RWPE2 (cell line): Measurements from ENCODE around the gene STX2.

Experiments used
- ATAC-seq: fragments of 200-7000 bp; cut with Tn5 transposase; 3 replicates; pipeline ENCODE4 v1.9.1; 2021; ENCODE audit warnings: low read depth
- DNase-seq: peaks from one replicate; pipeline ENCODE4 v3.0.0-alpha.2; 2020; ENCODE audit warnings: low spot score
- H3K27ac ChIP-seq: fragments of 450-650 bp; 2 replicates; pipeline ENCODE4 v1.5.1; 2017; ENCODE audit warnings: mild to moderate bottlenecking; ENCODE audit not compliant: poor library complexity, severe bottlenecking
- H3K27me3 ChIP-seq: fragments of 250-450 bp; sonication (Bioruptor Pico); 2 replicates; pipeline ENCODE4 v1.5.1; 2021; ENCODE audit warnings: mild to moderate bottlenecking, moderate library complexity; ENCODE audit not compliant: insufficient read depth, poor library complexity, severe bottlenecking
- H3K36me3 ChIP-seq: fragments of 250-450 bp; sonication (Bioruptor Pico); 2 replicates; pipeline ENCODE4 v1.5.1; 2020; ENCODE audit warnings: low read depth, mild to moderate bottlenecking, moderate library complexity
- H3K4me1 ChIP-seq: fragments of 250-450 bp; sonication (Bioruptor Pico); 2 replicates; pipeline ENCODE4 v1.5.1; 2021; ENCODE audit warnings: mild to moderate bottlenecking, moderate library complexity; ENCODE audit not compliant: insufficient read depth, poor library complexity, severe bottlenecking
- H3K4me3 ChIP-seq: fragments of 250-450 bp; sonication (Bioruptor Pico); 2 replicates; pipeline ENCODE4 v1.5.1; 2021; ENCODE audit warnings: mild to moderate bottlenecking, moderate library complexity; ENCODE audit not compliant: severe bottlenecking
- H3K9me3 ChIP-seq: fragments of 250-450 bp; sonication (Bioruptor Pico); 2 replicates; pipeline ENCODE4 v1.5.1; 2021; ENCODE audit warnings: mild to moderate bottlenecking, moderate library complexity; ENCODE audit not compliant: severe bottlenecking
- TF ChIP-seq, protein P1 (sequence below): fragments of 450-650 bp; IDR thresholded peaks from one replicate; pipeline ENCODE4 v1.5.1; 2017; ENCODE audit warnings: mild to moderate bottlenecking, moderate library complexity; ENCODE audit not compliant: poor library complexity, severe bottlenecking

STX2 gene

DNA sequence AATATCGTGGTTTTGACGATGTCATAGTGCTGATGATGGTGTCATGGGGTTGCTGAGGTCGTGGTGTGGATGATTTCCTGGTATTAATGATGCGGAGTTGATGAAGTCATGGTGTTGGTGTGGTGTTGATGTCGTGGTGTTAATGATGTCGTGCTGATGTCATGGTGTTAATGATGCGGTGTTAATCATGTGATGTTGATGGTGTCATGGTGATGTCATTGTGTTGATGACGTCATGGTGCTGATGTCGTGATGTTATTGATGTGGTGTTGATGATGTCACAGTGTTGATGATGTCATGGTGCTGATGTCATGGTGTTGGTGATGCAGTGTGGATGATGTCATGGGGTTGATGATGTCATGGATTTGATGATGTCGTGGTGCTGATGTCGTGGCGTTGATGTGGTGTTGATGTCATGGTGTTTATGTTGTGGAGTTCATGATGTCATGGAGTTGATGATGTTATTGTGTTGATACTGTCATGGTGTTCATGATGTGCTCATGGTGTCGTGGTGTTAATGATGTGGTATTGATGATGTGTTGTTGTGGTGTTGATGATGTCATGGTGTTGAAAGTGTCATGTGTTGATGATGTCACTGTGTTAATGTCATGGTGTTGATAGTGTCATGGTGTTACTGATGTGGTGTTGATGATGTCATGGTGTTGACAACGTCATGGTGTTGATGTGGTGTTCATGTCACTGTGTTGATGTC is 74.4 kb downstream of the STX2 start:
- no peak for DNase-seq
- TF ChIP-seq, protein P1, sequence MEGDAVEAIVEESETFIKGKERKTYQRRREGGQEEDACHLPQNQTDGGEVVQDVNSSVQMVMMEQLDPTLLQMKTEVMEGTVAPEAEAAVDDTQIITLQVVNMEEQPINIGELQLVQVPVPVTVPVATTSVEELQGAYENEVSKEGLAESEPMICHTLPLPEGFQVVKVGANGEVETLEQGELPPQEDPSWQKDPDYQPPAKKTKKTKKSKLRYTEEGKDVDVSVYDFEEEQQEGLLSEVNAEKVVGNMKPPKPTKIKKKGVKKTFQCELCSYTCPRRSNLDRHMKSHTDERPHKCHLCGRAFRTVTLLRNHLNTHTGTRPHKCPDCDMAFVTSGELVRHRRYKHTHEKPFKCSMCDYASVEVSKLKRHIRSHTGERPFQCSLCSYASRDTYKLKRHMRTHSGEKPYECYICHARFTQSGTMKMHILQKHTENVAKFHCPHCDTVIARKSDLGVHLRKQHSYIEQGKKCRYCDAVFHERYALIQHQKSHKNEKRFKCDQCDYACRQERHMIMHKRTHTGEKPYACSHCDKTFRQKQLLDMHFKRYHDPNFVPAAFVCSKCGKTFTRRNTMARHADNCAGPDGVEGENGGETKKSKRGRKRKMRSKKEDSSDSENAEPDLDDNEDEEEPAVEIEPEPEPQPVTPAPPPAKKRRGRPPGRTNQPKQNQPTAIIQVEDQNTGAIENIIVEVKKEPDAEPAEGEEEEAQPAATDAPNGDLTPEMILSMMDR: no peak
- Histone ChIP-seq H3K9me3 (no peaks in the 10 kb centered on the region), H3K36me3 (no peaks in the 10 kb centered on the region), H3K27me3 (peaks cover 2% of the 10 kb centered on the region), H3K27ac (no peak overlapping the region), H3K4me1 (peaks cover 9% of the 10 kb centered on the region), H3K4me3 (no peak overlapping the region)
- no peak for ATAC-seq

DNA sequence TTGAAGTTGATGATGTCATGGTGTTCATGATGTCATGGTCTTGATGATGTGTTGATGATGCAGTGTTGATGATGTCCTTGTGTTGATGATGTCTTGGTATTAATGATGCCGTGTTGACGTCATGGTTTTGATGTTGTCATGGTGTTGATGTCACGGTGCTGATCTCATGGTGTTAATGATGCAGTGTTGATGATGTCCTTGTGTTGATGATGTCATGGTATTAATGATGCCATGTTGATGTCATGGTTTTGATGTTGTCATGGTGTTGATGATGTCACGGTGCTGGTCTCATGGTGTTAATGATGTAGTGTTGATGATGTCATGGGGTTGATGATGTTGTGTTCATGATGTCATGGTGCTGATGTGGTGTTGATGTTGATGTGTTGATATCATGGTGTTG is 75.0 kb downstream of the STX2 start:
- DNase-seq (no peak), ATAC-seq (no peak)
- Histone ChIP-seq H3K9me3 (no peaks in the 10 kb centered on the region), H3K4me3 (no peak overlapping the region), H3K27me3 (peaks cover 2% of the 10 kb centered on the region), H3K36me3 (no peaks in the 10 kb centered on the region), H3K27ac (no peak overlapping the region), H3K4me1 (peaks cover 9% of the 10 kb centered on the region)
- TF ChIP-seq, protein P1: no peak

DNA sequence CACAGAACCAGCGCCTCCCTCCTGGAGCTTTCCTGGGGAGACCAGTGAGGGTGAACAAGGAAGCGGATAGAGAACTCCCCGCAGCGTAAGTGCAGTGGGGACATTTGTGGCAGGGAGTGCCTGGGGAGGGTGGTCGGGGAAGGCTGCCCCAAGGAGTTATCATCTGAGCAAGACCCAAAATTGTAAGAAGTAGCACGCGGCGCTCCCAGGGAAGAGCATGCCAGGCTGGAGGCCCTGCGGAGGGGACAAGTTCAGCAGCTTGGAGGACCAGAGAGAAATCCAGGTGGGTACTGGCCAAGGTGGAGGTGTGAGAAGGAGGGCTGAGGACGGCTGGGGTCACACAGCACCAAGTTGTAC is 76.8 kb downstream of the STX2 start:
- DNase-seq (no peak), ATAC-seq (no peak)
- no peak overlapping the region for H3K27ac ChIP-seq
- H3K36me3 ChIP-seq: no peaks in the 10 kb centered on the region
- TF ChIP-seq, protein P1: no peak
- no peaks in the 10 kb centered on the region for H3K4me1 ChIP-seq
- peaks cover 2% of the 10 kb centered on the region for H3K27me3 ChIP-seq
- H3K4me3 ChIP-seq: no peak overlapping the region
- no peaks in the 10 kb centered on the region for H3K9me3 ChIP-seq

DNA sequence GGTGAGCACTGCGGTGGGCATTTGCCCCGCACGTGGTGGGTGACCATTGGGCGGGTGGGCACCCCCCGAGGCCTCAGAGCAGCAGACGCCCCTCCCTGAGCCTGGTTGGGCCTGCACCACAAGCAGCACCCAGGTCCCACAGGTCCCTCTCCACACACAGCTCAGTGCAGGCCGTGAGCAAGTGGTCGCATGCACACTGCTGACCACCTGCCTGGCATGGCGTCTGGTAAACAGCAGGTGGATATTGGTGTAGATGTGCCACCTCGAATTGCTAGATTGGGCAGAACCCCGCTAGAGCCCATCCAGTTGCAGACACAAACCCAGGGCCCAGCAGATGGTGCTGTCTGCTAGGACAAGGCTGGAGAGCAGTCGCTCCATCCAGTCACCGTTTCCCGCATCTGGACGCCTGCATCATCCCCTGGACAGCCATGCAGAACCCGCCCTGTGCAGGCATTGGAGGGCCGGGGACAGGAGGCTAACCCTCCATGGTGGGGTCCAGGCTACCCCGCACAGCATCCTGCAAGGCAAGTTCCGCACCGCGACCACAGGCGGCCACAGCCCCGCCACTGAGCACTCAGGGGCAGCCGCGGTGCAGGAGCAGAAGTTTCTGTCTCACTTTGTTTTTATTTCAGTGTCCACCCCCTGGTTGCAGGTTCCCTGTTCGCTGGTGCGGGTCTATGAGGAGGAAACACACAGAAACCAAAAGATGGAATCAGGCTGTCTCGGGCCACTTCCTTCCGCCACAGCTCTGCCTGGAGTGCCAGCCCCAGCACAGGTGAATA is 77.3 kb downstream of the STX2 start:
- ATAC-seq (peak; percentile 80), DNase-seq (no peak)
- no peaks in the 10 kb centered on the region for H3K4me1 ChIP-seq
- no peaks in the 10 kb centered on the region for H3K9me3 ChIP-seq
- H3K27me3 ChIP-seq: peaks cover 2% of the 10 kb centered on the region
- TF ChIP-seq, protein P1: peak; percentile 68
- peak overlapping the region; percentile 10 for H3K4me3 ChIP-seq
- no peaks in the 10 kb centered on the region for H3K36me3 ChIP-seq
- no peak overlapping the region for H3K27ac ChIP-seq
